Kidney (tissue), 14 donors: Measurements from ENCODE around the gene ZBTB7C. TPM values are rescaled to one million over a fixed set of nuclear protein-coding genes. Genes with fewer than 3 reads are reported as not detected.

Experiments
- DNase-seq, 5 donors: peaks; one replicate each; pipeline ENCODE4 v3.0.0-alpha.2; 2013 to 2020
- FAIRE-seq: peaks from 2 replicates; lab custom pipeline; 2012; peaks lifted over from hg19 to GRCh38; lab: Jason Lieb, UNC
- H3K27ac ChIP-seq, 2 donors: one replicate each; pipeline ENCODE4 v1.7.0; 2013; ENCODE audit warnings: low read depth in 2 of 2, low read length in 2 of 2, inconsistent platforms in 1 of 2
- H3K27me3 ChIP-seq: one replicate; pipeline ENCODE4 v1.7.1; 2013; ENCODE audit warnings: low read length, inconsistent platforms; ENCODE audit not compliant: control insufficient read depth, insufficient read depth
- H3K36me3 ChIP-seq, 3 donors: one replicate each; pipeline versions ENCODE4 v1.7.0 to v1.7.1; 2013; ENCODE audit warnings: low read length in 3 of 3, control low read depth in 1 of 3, inconsistent platforms in 1 of 3; ENCODE audit not compliant: insufficient read depth in 3 of 3, control insufficient read depth in 2 of 3
- H3K4me1 ChIP-seq, 3 donors: one replicate each; pipeline versions ENCODE4 v1.7.0 to v1.7.1; 2013; ENCODE audit warnings: low read length in 3 of 3, inconsistent platforms in 1 of 3, low read depth in 1 of 3; ENCODE audit not compliant: control insufficient read depth in 2 of 3, insufficient read depth in 2 of 3
- H3K4me3 ChIP-seq, 3 donors: one replicate each; pipeline versions ENCODE4 v1.7.0 to v1.8.1; 2013; ENCODE audit warnings: low read length in 3 of 3, control low read depth in 1 of 3, inconsistent platforms in 1 of 3
- H3K9ac ChIP-seq, 3 donors: one replicate each; pipeline versions ENCODE4 v1.7.0 to v1.7.1; 2013; ENCODE audit warnings: low read length in 3 of 3, control low read depth in 1 of 3, inconsistent platforms in 1 of 3
- H3K9me3 ChIP-seq, 3 donors: one replicate each; pipeline versions ENCODE4 v1.7.0 to v1.7.1; 2013; ENCODE audit warnings: low read length in 3 of 3, control low read depth in 1 of 3, inconsistent platforms in 1 of 3; ENCODE audit not compliant: control insufficient read depth in 2 of 3, insufficient read depth in 1 of 3
- intact Hi-C: fragments of 100-400 bp; cut with DNase I; formaldehyde crosslinking; loops from one replicate; pipeline ENCODE4 v1.11.1; 2022
- polyA plus RNA-seq: library from polyadenylated mRNA; stranded (reverse); fragments of 350-450 nt; fragmentation: Illumina TruSeq; extraction: RNeasy Lipid Tissue Mini Kit (QIAGEN cat#74804); gene quantifications from one replicate; pipeline ENCODE4 v1.2.3, GENCODE V29; 2014; ENCODE audit warnings: low read depth, low replicate concordance; ENCODE audit not compliant: insufficient read depth
- total RNA-seq: library from RNA; stranded (reverse); fragmentation: NEBNext Ultra II Directional; extraction: Animal tissue kit (Norgen Biotek cat#: 25700); gene quantifications from one replicate; pipeline ENCODE4 v1.2.1, GENCODE V29; 2021
- TF ChIP-seq, protein P1 (sequence below): IDR thresholded peaks from 3 replicates; pipeline ENCODE4 v1.5.1; 2012; ENCODE audit warnings: mild to moderate bottlenecking, moderate library complexity, borderline replicate concordance; ENCODE audit not compliant: insufficient read depth; ENCODE audit errors: extremely low read depth
- donor health status: control.
- donor health status: control.
- donor health status: control.
- donor health status: control.
- donor health status: control.
- donor health status: DM: yes; HTN: yes; CAD: no.
- donor health status: Normal renal cell carcinoma (clear cell type).

Gene ZBTB7C
- total and polyA plus RNA-seq, 2 donors from 2014 or later: 1.8 to 13.8 TPM

DNA sequence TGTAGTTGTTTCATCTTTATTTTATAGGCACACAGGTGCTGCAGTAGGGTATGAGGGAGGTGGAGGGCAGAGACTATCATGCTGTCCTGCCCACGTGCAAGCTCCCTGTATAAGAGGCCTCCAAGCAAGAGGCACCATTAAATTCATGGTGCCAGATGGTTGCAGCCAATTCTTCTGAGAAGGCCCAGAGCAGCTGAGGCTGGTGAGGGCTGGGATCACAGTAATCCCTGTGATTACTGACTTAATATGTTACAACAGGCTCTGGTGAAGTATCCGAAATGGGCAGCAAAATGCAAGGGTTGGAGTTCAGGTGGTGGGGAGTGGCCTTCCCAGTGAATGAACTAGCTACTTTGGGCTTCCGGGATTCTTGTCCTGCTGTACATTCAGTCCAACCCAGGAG, 286.8 kb downstream of the ZBTB7C start:
- TF ChIP-seq, protein P1, sequence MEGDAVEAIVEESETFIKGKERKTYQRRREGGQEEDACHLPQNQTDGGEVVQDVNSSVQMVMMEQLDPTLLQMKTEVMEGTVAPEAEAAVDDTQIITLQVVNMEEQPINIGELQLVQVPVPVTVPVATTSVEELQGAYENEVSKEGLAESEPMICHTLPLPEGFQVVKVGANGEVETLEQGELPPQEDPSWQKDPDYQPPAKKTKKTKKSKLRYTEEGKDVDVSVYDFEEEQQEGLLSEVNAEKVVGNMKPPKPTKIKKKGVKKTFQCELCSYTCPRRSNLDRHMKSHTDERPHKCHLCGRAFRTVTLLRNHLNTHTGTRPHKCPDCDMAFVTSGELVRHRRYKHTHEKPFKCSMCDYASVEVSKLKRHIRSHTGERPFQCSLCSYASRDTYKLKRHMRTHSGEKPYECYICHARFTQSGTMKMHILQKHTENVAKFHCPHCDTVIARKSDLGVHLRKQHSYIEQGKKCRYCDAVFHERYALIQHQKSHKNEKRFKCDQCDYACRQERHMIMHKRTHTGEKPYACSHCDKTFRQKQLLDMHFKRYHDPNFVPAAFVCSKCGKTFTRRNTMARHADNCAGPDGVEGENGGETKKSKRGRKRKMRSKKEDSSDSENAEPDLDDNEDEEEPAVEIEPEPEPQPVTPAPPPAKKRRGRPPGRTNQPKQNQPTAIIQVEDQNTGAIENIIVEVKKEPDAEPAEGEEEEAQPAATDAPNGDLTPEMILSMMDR: no peak
- intact Hi-C loops: no loop called here
- no peaks in the 10 kb centered on the region for H3K36me3 ChIP-seq
- H3K4me3 ChIP-seq: no peak overlapping the region
- no peak overlapping the region for H3K9ac ChIP-seq
- DNase-seq (peak in 1 of 5 donors; percentile 11), FAIRE-seq (no peak)
- H3K27ac ChIP-seq: no peak overlapping the region
- H3K4me1 ChIP-seq: no peaks in the 10 kb centered on the region
- H3K9me3 ChIP-seq: no peaks in the 10 kb centered on the region
- H3K27me3 ChIP-seq: no peaks in the 10 kb centered on the region

DNA sequence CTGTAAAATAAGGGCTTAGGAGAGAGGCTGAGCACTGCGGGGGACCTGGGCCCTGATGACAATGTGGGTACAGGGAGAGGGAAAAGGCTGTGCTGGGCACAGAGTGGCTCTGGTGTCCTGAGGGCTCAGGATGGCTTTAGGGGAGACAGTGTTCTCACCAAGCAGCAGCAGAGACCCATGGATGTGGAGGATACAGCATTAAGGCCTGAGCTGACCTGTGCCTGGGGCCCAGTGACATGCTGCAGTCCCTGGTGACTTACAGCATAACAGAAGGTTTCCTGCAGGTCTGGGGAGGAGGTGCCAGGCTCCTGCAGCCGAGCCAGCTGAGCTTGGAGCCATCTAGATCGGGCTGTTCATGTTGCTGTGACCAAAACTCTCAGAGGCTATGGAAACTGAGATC, 287.4 kb downstream of the ZBTB7C start:
- no peak overlapping the region for H3K27ac ChIP-seq

DNA sequence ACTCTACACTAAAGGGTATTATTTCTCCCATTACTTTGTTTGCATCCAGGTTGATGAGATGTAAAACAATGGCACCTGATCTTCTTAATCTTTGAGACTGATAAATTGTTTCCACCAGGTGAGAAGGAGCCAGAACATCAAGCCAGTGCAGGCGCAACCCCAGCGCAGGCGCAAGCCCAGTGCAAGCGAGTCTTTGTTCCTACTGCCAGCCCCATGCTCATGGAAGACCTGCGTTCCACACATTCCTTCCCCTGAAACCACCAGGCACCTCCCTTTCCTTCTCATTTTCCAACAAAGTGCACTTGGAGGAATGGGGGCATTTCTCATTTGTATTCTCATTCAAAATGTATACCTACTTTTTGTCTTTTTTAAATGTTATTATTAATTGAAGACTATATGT, 290.0 kb downstream of the ZBTB7C start:
- Histone ChIP-seq H3K4me1 (no peaks in the 10 kb centered on the region), H3K27ac (no peak overlapping the region), H3K36me3 (no peaks in the 10 kb centered on the region), H3K9me3 (no peaks in the 10 kb centered on the region), H3K9ac (no peak overlapping the region), H3K4me3 (no peak overlapping the region), H3K27me3 (no peaks in the 10 kb centered on the region)
- DNase-seq: peak in 1 of 5 donors; percentile 18
- no peak for FAIRE-seq
- intact Hi-C loops: no loop called here
- TF ChIP-seq, protein P1: no peak

More for the DNA sequence above, 287.4 kb downstream of the ZBTB7C start:
- H3K9ac ChIP-seq: no peak overlapping the region
- FAIRE-seq (no peak), DNase-seq (peak in 1 of 5 donors; percentile 19)
- no peaks in the 10 kb centered on the region for H3K9me3 ChIP-seq
- no peaks in the 10 kb centered on the region for H3K4me1 ChIP-seq
- TF ChIP-seq, protein P1: no peak
- no peak overlapping the region for H3K4me3 ChIP-seq
- H3K27me3 ChIP-seq: no peaks in the 10 kb centered on the region
- intact Hi-C loops: no loop called here
- H3K36me3 ChIP-seq: no peaks in the 10 kb centered on the region
